Panc1 (cell line): Measurements from ENCODE around the gene PLXNB1.
"Not testable (repeated sequence)": the region's sequence is repeated elsewhere in the genome, so short reads cannot be mapped to it uniquely, and the experiment has no call there.

Source experiments
- POLR2AphosphoS5 ChIP-seq: IDR thresholded peaks from 2 replicates; pipeline ENCODE4 v1.6.1; 2012; ENCODE audit warnings: mild to moderate bottlenecking, low read depth, low read length, moderate library complexity
- SIN3A ChIP-seq: IDR thresholded peaks from 2 replicates; pipeline ENCODE4 v1.6.1; 2012; ENCODE audit warnings: low read depth, mild to moderate bottlenecking, low read length, moderate library complexity, borderline replicate concordance; ENCODE audit not compliant: insufficient read depth
- TCF7L2 ChIP-seq: IDR thresholded peaks from 2 replicates; pipeline ENCODE4 v1.6.1; 2011; ENCODE audit warnings: mild to moderate bottlenecking, low read depth, low read length, inconsistent platforms
- TF ChIP-seq, protein P1 (sequence below): fragments of 450-650 bp; IDR thresholded peaks from 2 replicates; pipeline ENCODE4 v1.5.1; 2017; ENCODE audit warnings: mild to moderate bottlenecking
- TF ChIP-seq, protein P2 (sequence below), 2 experiments: IDR thresholded peaks; 2 replicates each; pipeline ENCODE4 v1.6.1; 2011 to 2012; ENCODE audit warnings: low read depth in 2 of 2, control low read depth in 1 of 2, low read length in 1 of 2, mild to moderate bottlenecking in 1 of 2, moderate library complexity in 1 of 2; ENCODE audit not compliant: insufficient read depth in 1 of 2

DNA sequence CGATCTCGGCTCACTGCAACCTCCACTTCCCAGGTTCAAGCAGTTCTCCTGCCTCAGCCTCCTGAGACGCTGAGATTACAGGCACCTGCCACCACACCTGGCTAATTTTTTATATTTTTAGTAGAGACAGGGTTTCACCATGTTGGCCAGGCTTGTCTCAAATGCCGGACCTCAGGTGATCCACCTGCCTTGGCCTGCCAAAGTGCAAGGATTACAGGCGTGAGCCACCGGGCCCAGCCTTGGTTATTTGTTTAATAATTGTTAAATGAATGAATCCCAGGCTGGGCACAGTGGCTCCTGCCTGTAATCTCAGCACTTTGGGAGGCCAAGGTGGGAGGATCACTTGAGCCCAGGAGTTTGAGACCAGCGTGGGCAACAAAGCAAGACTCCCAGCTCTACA is 31.9 kb upstream of the PLXNB1 start:
- TF ChIP-seq, protein P1, sequence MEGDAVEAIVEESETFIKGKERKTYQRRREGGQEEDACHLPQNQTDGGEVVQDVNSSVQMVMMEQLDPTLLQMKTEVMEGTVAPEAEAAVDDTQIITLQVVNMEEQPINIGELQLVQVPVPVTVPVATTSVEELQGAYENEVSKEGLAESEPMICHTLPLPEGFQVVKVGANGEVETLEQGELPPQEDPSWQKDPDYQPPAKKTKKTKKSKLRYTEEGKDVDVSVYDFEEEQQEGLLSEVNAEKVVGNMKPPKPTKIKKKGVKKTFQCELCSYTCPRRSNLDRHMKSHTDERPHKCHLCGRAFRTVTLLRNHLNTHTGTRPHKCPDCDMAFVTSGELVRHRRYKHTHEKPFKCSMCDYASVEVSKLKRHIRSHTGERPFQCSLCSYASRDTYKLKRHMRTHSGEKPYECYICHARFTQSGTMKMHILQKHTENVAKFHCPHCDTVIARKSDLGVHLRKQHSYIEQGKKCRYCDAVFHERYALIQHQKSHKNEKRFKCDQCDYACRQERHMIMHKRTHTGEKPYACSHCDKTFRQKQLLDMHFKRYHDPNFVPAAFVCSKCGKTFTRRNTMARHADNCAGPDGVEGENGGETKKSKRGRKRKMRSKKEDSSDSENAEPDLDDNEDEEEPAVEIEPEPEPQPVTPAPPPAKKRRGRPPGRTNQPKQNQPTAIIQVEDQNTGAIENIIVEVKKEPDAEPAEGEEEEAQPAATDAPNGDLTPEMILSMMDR: not testable (repeated sequence)
- not testable (repeated sequence) for TF ChIP-seq POLR2AphosphoS5, SIN3A, TCF7L2
- TF ChIP-seq, protein P2, sequence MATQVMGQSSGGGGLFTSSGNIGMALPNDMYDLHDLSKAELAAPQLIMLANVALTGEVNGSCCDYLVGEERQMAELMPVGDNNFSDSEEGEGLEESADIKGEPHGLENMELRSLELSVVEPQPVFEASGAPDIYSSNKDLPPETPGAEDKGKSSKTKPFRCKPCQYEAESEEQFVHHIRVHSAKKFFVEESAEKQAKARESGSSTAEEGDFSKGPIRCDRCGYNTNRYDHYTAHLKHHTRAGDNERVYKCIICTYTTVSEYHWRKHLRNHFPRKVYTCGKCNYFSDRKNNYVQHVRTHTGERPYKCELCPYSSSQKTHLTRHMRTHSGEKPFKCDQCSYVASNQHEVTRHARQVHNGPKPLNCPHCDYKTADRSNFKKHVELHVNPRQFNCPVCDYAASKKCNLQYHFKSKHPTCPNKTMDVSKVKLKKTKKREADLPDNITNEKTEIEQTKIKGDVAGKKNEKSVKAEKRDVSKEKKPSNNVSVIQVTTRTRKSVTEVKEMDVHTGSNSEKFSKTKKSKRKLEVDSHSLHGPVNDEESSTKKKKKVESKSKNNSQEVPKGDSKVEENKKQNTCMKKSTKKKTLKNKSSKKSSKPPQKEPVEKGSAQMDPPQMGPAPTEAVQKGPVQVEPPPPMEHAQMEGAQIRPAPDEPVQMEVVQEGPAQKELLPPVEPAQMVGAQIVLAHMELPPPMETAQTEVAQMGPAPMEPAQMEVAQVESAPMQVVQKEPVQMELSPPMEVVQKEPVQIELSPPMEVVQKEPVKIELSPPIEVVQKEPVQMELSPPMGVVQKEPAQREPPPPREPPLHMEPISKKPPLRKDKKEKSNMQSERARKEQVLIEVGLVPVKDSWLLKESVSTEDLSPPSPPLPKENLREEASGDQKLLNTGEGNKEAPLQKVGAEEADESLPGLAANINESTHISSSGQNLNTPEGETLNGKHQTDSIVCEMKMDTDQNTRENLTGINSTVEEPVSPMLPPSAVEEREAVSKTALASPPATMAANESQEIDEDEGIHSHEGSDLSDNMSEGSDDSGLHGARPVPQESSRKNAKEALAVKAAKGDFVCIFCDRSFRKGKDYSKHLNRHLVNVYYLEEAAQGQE (IDR thresholded peaks at IDR 0.05; ENCODE audit: insufficient read depth in 1 of 2, low read depth in 2 of 2, low read length in 1 of 2): not testable (repeated sequence)
